Measurements from ENCODE around the gene RTN4RL1.

GRCh38 chr17:1946021-1946932 lies 78.9 kb downstream of the RTN4RL1 start:
- TF ChIP-seq CTCF (conservative IDR thresholded peaks at IDR 0.05; ENCODE audit: low read length) (no peak), EZH2phosphoT487 (IDR thresholded peaks at IDR 0.05; ENCODE audit: borderline replicate concordance) (no peak)

Measured in Loucy (cell line).